IPS-18a (cell line): Measurements from ENCODE around the gene BBX.
A peak's percentile ranks its signal among the peaks of the same experiment; 100 is the strongest.

ENCODE experiments used
- H3K27ac ChIP-seq: one replicate; pipeline ENCODE4 v1.5.1; 2013; ENCODE audit warnings: low read length
- H3K27me3 ChIP-seq: one replicate; pipeline ENCODE4 v1.6.1; 2013; ENCODE audit warnings: mild to moderate bottlenecking, low read length; ENCODE audit not compliant: control insufficient read depth, insufficient read depth
- H3K36me3 ChIP-seq: one replicate; pipeline ENCODE4 v1.6.1; 2013; ENCODE audit warnings: low read depth, low read length; ENCODE audit not compliant: control insufficient read depth
- H3K4me1 ChIP-seq: one replicate; pipeline ENCODE4 v1.6.1; 2013; ENCODE audit warnings: low read depth, low read length; ENCODE audit not compliant: control insufficient read depth
- H3K4me3 ChIP-seq: one replicate; pipeline ENCODE4 v1.5.1; 2013; ENCODE audit warnings: low read length
- H3K9ac ChIP-seq: one replicate; pipeline ENCODE4 v1.6.1; 2013; ENCODE audit warnings: mild to moderate bottlenecking, low read length, moderate library complexity
- H3K9me3 ChIP-seq: one replicate; pipeline ENCODE4 v1.6.1; 2013; ENCODE audit warnings: low read depth, low read length; ENCODE audit not compliant: control insufficient read depth

BBX gene

GRCh38 chr3:107522510-107523288 is at the start of gene BBX:
Gene BBX, plus strand, starts transcription at chr3:107522962. Its CDS starts 187,499 bp downstream, at chr3:107710461.
- Histone ChIP-seq H3K4me1 (peaks cover 5% of the 10 kb centered on the region), H3K9ac (peak within 1 kb of the TSS; percentile 67), H3K9me3 (no peaks in the 10 kb centered on the region), H3K27me3 (peaks cover 13% of the 10 kb centered on the region), H3K27ac (no peak within 1 kb of the TSS), H3K36me3 (no peaks in the 10 kb centered on the region), H3K4me3 (peak within 1 kb of the TSS; percentile 66)

GRCh38 chr3:107476462-107476861 is 46.3 kb upstream of the BBX start:
- H3K4me3 ChIP-seq: no peak overlapping the region
- H3K9me3 ChIP-seq: no peaks in the 10 kb centered on the region
- H3K27me3 ChIP-seq: no peaks in the 10 kb centered on the region
- peaks cover 8% of the 10 kb centered on the region for H3K4me1 ChIP-seq
- no peak overlapping the region for H3K9ac ChIP-seq
- H3K36me3 ChIP-seq: no peaks in the 10 kb centered on the region
- no peak overlapping the region for H3K27ac ChIP-seq

GRCh38 chr3:107487490-107487889 is 35.3 kb upstream of the BBX start:
- no peak overlapping the region for H3K4me3 ChIP-seq
- H3K27ac ChIP-seq: no peak overlapping the region
- no peaks in the 10 kb centered on the region for H3K9me3 ChIP-seq
- no peaks in the 10 kb centered on the region for H3K36me3 ChIP-seq
- no peak overlapping the region for H3K9ac ChIP-seq
- no peaks in the 10 kb centered on the region for H3K27me3 ChIP-seq
- H3K4me1 ChIP-seq: no peaks in the 10 kb centered on the region

- H3K9ac ChIP-seq: no peak overlapping the region
- H3K27me3 ChIP-seq: no peaks in the 10 kb centered on the region
- H3K4me1 ChIP-seq: no peaks in the 10 kb centered on the region
Measured at GRCh38 chr3:107488942-107489341, 33.8 kb upstream of the BBX start.

GRCh38 chr3:107493134-107493533 is 29.6 kb upstream of the BBX start:
- H3K27ac ChIP-seq: no peak overlapping the region
- no peak overlapping the region for H3K4me3 ChIP-seq
- H3K4me1 ChIP-seq: no peaks in the 10 kb centered on the region
- H3K27me3 ChIP-seq: no peaks in the 10 kb centered on the region
- no peak overlapping the region for H3K9ac ChIP-seq
- no peaks in the 10 kb centered on the region for H3K36me3 ChIP-seq
- no peaks in the 10 kb centered on the region for H3K9me3 ChIP-seq

More at GRCh38 chr3:107488942-107489341, 33.8 kb upstream of the BBX start:
- Histone ChIP-seq H3K27ac (no peak overlapping the region), H3K9me3 (no peaks in the 10 kb centered on the region), H3K4me3 (no peak overlapping the region), H3K36me3 (no peaks in the 10 kb centered on the region)

GRCh38 chr3:107496855-107497254 is 25.9 kb upstream of the BBX start:
- Histone ChIP-seq H3K9ac (no peak overlapping the region), H3K36me3 (no peaks in the 10 kb centered on the region), H3K27me3 (no peaks in the 10 kb centered on the region), H3K4me3 (no peak overlapping the region), H3K9me3 (no peaks in the 10 kb centered on the region), H3K4me1 (no peaks in the 10 kb centered on the region), H3K27ac (no peak overlapping the region)

GRCh38 chr3:107498646-107499045 is 24.1 kb upstream of the BBX start:
- Histone ChIP-seq H3K4me1 (no peaks in the 10 kb centered on the region), H3K27me3 (no peaks in the 10 kb centered on the region), H3K9me3 (no peaks in the 10 kb centered on the region), H3K9ac (no peak overlapping the region), H3K4me3 (no peak overlapping the region), H3K27ac (no peak overlapping the region), H3K36me3 (no peaks in the 10 kb centered on the region)

- Histone ChIP-seq H3K27ac (no peak overlapping the region), H3K4me3 (no peak overlapping the region), H3K9ac (no peak overlapping the region), H3K27me3 (no peaks in the 10 kb centered on the region), H3K36me3 (no peaks in the 10 kb centered on the region), H3K9me3 (no peaks in the 10 kb centered on the region), H3K4me1 (no peaks in the 10 kb centered on the region)
Measured at GRCh38 chr3:107506458-107506857, 16.3 kb upstream of the BBX start.

- no peaks in the 10 kb centered on the region for H3K27me3 ChIP-seq
- H3K9ac ChIP-seq: no peak overlapping the region
- H3K36me3 ChIP-seq: no peaks in the 10 kb centered on the region
- no peak overlapping the region for H3K4me3 ChIP-seq
- H3K4me1 ChIP-seq: no peaks in the 10 kb centered on the region
- H3K9me3 ChIP-seq: no peaks in the 10 kb centered on the region
- no peak overlapping the region for H3K27ac ChIP-seq
Measured at GRCh38 chr3:107508331-107508730, 14.4 kb upstream of the BBX start.

GRCh38 chr3:107512108-107512507 is 10.7 kb upstream of the BBX start:
- Histone ChIP-seq H3K36me3 (no peaks in the 10 kb centered on the region), H3K27me3 (no peaks in the 10 kb centered on the region), H3K27ac (no peak overlapping the region), H3K9ac (no peak overlapping the region), H3K4me3 (no peak overlapping the region), H3K9me3 (no peaks in the 10 kb centered on the region), H3K4me1 (no peaks in the 10 kb centered on the region)

GRCh38 chr3:107514453-107514852 is 8.3 kb upstream of the BBX start:
- H3K9ac ChIP-seq: no peak overlapping the region
- H3K36me3 ChIP-seq: no peaks in the 10 kb centered on the region
- no peaks in the 10 kb centered on the region for H3K27me3 ChIP-seq
- no peaks in the 10 kb centered on the region for H3K9me3 ChIP-seq
- H3K27ac ChIP-seq: no peak overlapping the region
- no peak overlapping the region for H3K4me3 ChIP-seq
- no peaks in the 10 kb centered on the region for H3K4me1 ChIP-seq

GRCh38 chr3:107516475-107516874 is 6.3 kb upstream of the BBX start:
- H3K9ac ChIP-seq: no peak overlapping the region

More at GRCh38 chr3:107516475-107516874, 6.3 kb upstream of the BBX start:
- Histone ChIP-seq H3K36me3 (no peaks in the 10 kb centered on the region), H3K27me3 (no peaks in the 10 kb centered on the region), H3K4me3 (no peak overlapping the region), H3K27ac (no peak overlapping the region), H3K4me1 (no peaks in the 10 kb centered on the region), H3K9me3 (no peaks in the 10 kb centered on the region)
